ENCODE data around the gene LRIG2.
"Not testable (repeated sequence)": the region's sequence is repeated elsewhere in the genome, so short reads cannot be mapped to it uniquely, and the experiment has no call there.

LRIG2 gene

GRCh38 chr1:113153116-113153803 lies 80.3 kb downstream of the LRIG2 start:
- Histone ChIP-seq H3K4me3 (ENCODE audit: low read depth in 1 of 2, low read length in 2 of 2) (no peak overlapping the region), H3K9ac (ENCODE audit: low read depth in 1 of 2, low read length in 2 of 2) (no peak overlapping the region), H3K36me3 (ENCODE audit: control insufficient read depth in 1 of 2, insufficient read depth in 2 of 2, low read length in 2 of 2) (no peaks in the 10 kb centered on the region), H3K9me3 (ENCODE audit: control insufficient read depth in 1 of 2, low read length in 2 of 2) (peaks cover 0 to 5% of the 10 kb centered on the region in 2 donors), H3K4me1 (ENCODE audit: control insufficient read depth in 1 of 2, insufficient read depth in 2 of 2, low read length in 2 of 2) (peaks cover 4 to 6% of the 10 kb centered on the region in 2 donors), H3K27me3 (ENCODE audit: control insufficient read depth in 1 of 2, insufficient read depth in 2 of 2, low read length in 2 of 2) (no peaks in the 10 kb centered on the region), H3K27ac (ENCODE audit: low read depth, low read length) (no peak overlapping the region)

- Histone ChIP-seq H3K27ac (ENCODE audit: low read depth, low read length) (no peak overlapping the region), H3K27me3 (ENCODE audit: control insufficient read depth in 1 of 2, insufficient read depth in 2 of 2, low read length in 2 of 2) (no peaks in the 10 kb centered on the region), H3K9ac (ENCODE audit: low read depth in 1 of 2, low read length in 2 of 2) (no peak overlapping the region), H3K4me3 (ENCODE audit: low read depth in 1 of 2, low read length in 2 of 2) (no peak overlapping the region), H3K4me1 (ENCODE audit: control insufficient read depth in 1 of 2, insufficient read depth in 2 of 2, low read length in 2 of 2) (peaks cover 4 to 6% of the 10 kb centered on the region in 2 donors), H3K36me3 (ENCODE audit: control insufficient read depth in 1 of 2, insufficient read depth in 2 of 2, low read length in 2 of 2) (no peaks in the 10 kb centered on the region), H3K9me3 (ENCODE audit: control insufficient read depth in 1 of 2, low read length in 2 of 2) (peaks cover 0 to 5% of the 10 kb centered on the region in 2 donors)
Measured at GRCh38 chr1:113156368-113156767, 83.4 kb downstream of the LRIG2 start.

GRCh38 chr1:113158743-113159142 lies 85.7 kb downstream of the LRIG2 start:
- H3K27me3 ChIP-seq (ENCODE audit: control insufficient read depth in 1 of 2, insufficient read depth in 2 of 2, low read length in 2 of 2); H3K4me3 ChIP-seq (ENCODE audit: low read depth in 1 of 2, low read length in 2 of 2); H3K4me1 ChIP-seq (ENCODE audit: control insufficient read depth in 1 of 2, insufficient read depth in 2 of 2, low read length in 2 of 2); H3K9me3 ChIP-seq (ENCODE audit: control insufficient read depth in 1 of 2, low read length in 2 of 2); H3K9ac ChIP-seq (ENCODE audit: low read depth in 1 of 2, low read length in 2 of 2); H3K27ac ChIP-seq (ENCODE audit: low read depth, low read length); H3K36me3 ChIP-seq (ENCODE audit: control insufficient read depth in 1 of 2, insufficient read depth in 2 of 2, low read length in 2 of 2): not testable (repeated sequence)

- H3K27me3 ChIP-seq (ENCODE audit: control insufficient read depth in 1 of 2, insufficient read depth in 2 of 2, low read length in 2 of 2) = no peaks in the 10 kb centered on the region
- H3K27ac ChIP-seq (ENCODE audit: low read depth, low read length) = no peak overlapping the region
- no peaks in the 10 kb centered on the region for H3K36me3 ChIP-seq (ENCODE audit: control insufficient read depth in 1 of 2, insufficient read depth in 2 of 2, low read length in 2 of 2)
- no peaks in the 10 kb centered on the region for H3K9me3 ChIP-seq (ENCODE audit: control insufficient read depth in 1 of 2, low read length in 2 of 2)
- no peak overlapping the region for H3K4me3 ChIP-seq (ENCODE audit: low read depth in 1 of 2, low read length in 2 of 2)
- H3K4me1 ChIP-seq (ENCODE audit: control insufficient read depth in 1 of 2, insufficient read depth in 2 of 2, low read length in 2 of 2) = no peaks in the 10 kb centered on the region
- H3K9ac ChIP-seq (ENCODE audit: low read depth in 1 of 2, low read length in 2 of 2) = no peak overlapping the region
Measured at GRCh38 chr1:113166473-113166872, 93.5 kb downstream of the LRIG2 start.

GRCh38 chr1:113168946-113169345 lies 95.9 kb downstream of the LRIG2 start:
- Histone ChIP-seq H3K4me3 (ENCODE audit: low read depth in 1 of 2, low read length in 2 of 2) (no peak overlapping the region), H3K9ac (ENCODE audit: low read depth in 1 of 2, low read length in 2 of 2) (no peak overlapping the region), H3K4me1 (ENCODE audit: control insufficient read depth in 1 of 2, insufficient read depth in 2 of 2, low read length in 2 of 2) (no peaks in the 10 kb centered on the region)

GRCh38 chr1:113169591-113169990 lies 96.6 kb downstream of the LRIG2 start:
- Histone ChIP-seq H3K9ac (ENCODE audit: low read depth in 1 of 2, low read length in 2 of 2) (no peak overlapping the region), H3K4me1 (ENCODE audit: control insufficient read depth in 1 of 2, insufficient read depth in 2 of 2, low read length in 2 of 2) (no peaks in the 10 kb centered on the region), H3K27me3 (ENCODE audit: control insufficient read depth in 1 of 2, insufficient read depth in 2 of 2, low read length in 2 of 2) (no peaks in the 10 kb centered on the region), H3K36me3 (ENCODE audit: control insufficient read depth in 1 of 2, insufficient read depth in 2 of 2, low read length in 2 of 2) (no peaks in the 10 kb centered on the region), H3K4me3 (ENCODE audit: low read depth in 1 of 2, low read length in 2 of 2) (no peak overlapping the region), H3K9me3 (ENCODE audit: control insufficient read depth in 1 of 2, low read length in 2 of 2) (peaks cover 0 to 5% of the 10 kb centered on the region in 2 donors), H3K27ac (ENCODE audit: low read depth, low read length) (no peak overlapping the region)

More at GRCh38 chr1:113168946-113169345, 95.9 kb downstream of the LRIG2 start:
- H3K36me3 ChIP-seq (ENCODE audit: control insufficient read depth in 1 of 2, insufficient read depth in 2 of 2, low read length in 2 of 2) = no peaks in the 10 kb centered on the region
- peaks cover 0 to 5% of the 10 kb centered on the region in 2 donors for H3K9me3 ChIP-seq (ENCODE audit: control insufficient read depth in 1 of 2, low read length in 2 of 2)
- no peak overlapping the region for H3K27ac ChIP-seq (ENCODE audit: low read depth, low read length)
- H3K27me3 ChIP-seq (ENCODE audit: control insufficient read depth in 1 of 2, insufficient read depth in 2 of 2, low read length in 2 of 2) = no peaks in the 10 kb centered on the region

GRCh38 chr1:113170519-113170918 lies 97.5 kb downstream of the LRIG2 start:
- H3K4me3 ChIP-seq (ENCODE audit: low read depth in 1 of 2, low read length in 2 of 2) = no peak overlapping the region
- H3K27ac ChIP-seq (ENCODE audit: low read depth, low read length) = no peak overlapping the region
- no peaks in the 10 kb centered on the region for H3K36me3 ChIP-seq (ENCODE audit: control insufficient read depth in 1 of 2, insufficient read depth in 2 of 2, low read length in 2 of 2)
- H3K9me3 ChIP-seq (ENCODE audit: control insufficient read depth in 1 of 2, low read length in 2 of 2) = peaks cover 0 to 5% of the 10 kb centered on the region in 2 donors
- H3K4me1 ChIP-seq (ENCODE audit: control insufficient read depth in 1 of 2, insufficient read depth in 2 of 2, low read length in 2 of 2) = no peaks in the 10 kb centered on the region
- H3K9ac ChIP-seq (ENCODE audit: low read depth in 1 of 2, low read length in 2 of 2) = no peak overlapping the region
- no peaks in the 10 kb centered on the region for H3K27me3 ChIP-seq (ENCODE audit: control insufficient read depth in 1 of 2, insufficient read depth in 2 of 2, low read length in 2 of 2)

GRCh38 chr1:113178106-113178505 lies 105.1 kb downstream of the LRIG2 start:
- Histone ChIP-seq H3K9ac (ENCODE audit: low read depth in 1 of 2, low read length in 2 of 2) (no peak overlapping the region), H3K27ac (ENCODE audit: low read depth, low read length) (no peak overlapping the region), H3K4me3 (ENCODE audit: low read depth in 1 of 2, low read length in 2 of 2) (no peak overlapping the region), H3K9me3 (ENCODE audit: control insufficient read depth in 1 of 2, low read length in 2 of 2) (peaks cover 0 to 5% of the 10 kb centered on the region in 2 donors), H3K36me3 (ENCODE audit: control insufficient read depth in 1 of 2, insufficient read depth in 2 of 2, low read length in 2 of 2) (no peaks in the 10 kb centered on the region), H3K4me1 (ENCODE audit: control insufficient read depth in 1 of 2, insufficient read depth in 2 of 2, low read length in 2 of 2) (no peaks in the 10 kb centered on the region), H3K27me3 (ENCODE audit: control insufficient read depth in 1 of 2, insufficient read depth in 2 of 2, low read length in 2 of 2) (no peaks in the 10 kb centered on the region)

- no peaks in the 10 kb centered on the region for H3K4me1 ChIP-seq (ENCODE audit: control insufficient read depth in 1 of 2, insufficient read depth in 2 of 2, low read length in 2 of 2)
- no peak overlapping the region for H3K4me3 ChIP-seq (ENCODE audit: low read depth in 1 of 2, low read length in 2 of 2)
- no peaks in the 10 kb centered on the region for H3K27me3 ChIP-seq (ENCODE audit: control insufficient read depth in 1 of 2, insufficient read depth in 2 of 2, low read length in 2 of 2)
- H3K27ac ChIP-seq (ENCODE audit: low read depth, low read length) = no peak overlapping the region
- no peak overlapping the region for H3K9ac ChIP-seq (ENCODE audit: low read depth in 1 of 2, low read length in 2 of 2)
- no peaks in the 10 kb centered on the region for H3K36me3 ChIP-seq (ENCODE audit: control insufficient read depth in 1 of 2, insufficient read depth in 2 of 2, low read length in 2 of 2)
- H3K9me3 ChIP-seq (ENCODE audit: control insufficient read depth in 1 of 2, low read length in 2 of 2) = peaks cover 0 to 2% of the 10 kb centered on the region in 2 donors
Measured at GRCh38 chr1:113178522-113178921, 105.5 kb downstream of the LRIG2 start.

Measured in duodenal mucosa (tissue), 2 donors.